GM12891 (cell line): ENCODE results near the gene SFTPD.
A peak's percentile ranks its signal among the peaks of the same experiment; 100 is the strongest.
"Not testable (repeated sequence)": the region's sequence is repeated elsewhere in the genome, so short reads cannot be mapped to it uniquely, and the experiment has no call there.

Source experiments
- DNase-seq: peaks from one replicate; pipeline ENCODE4 v3.0.0; 2011; ENCODE audit warnings: low spot score; ENCODE audit not compliant: insufficient read length
- FAIRE-seq: peaks from 2 replicates; lab custom pipeline; 2011; peaks lifted over from hg19 to GRCh38; lab: Jason Lieb, UNC
- PAX5 ChIP-seq: IDR thresholded peaks from 2 replicates; pipeline ENCODE4 v1.6.1; 2011; ENCODE audit warnings: low read length, moderate library complexity, mild to moderate bottlenecking; ENCODE audit not compliant: insufficient read depth, severe bottlenecking
- POLR2A ChIP-seq: IDR thresholded peaks from 2 replicates; pipeline ENCODE4 v1.6.1; 2011; ENCODE audit warnings: low read depth, low read length, control low read depth
- POLR2AphosphoS5 ChIP-seq: IDR thresholded peaks from 2 replicates; pipeline ENCODE4 v1.6.1; 2011; ENCODE audit warnings: low read depth, low read length, control low read depth
- POU2F2 ChIP-seq: IDR thresholded peaks from 2 replicates; pipeline ENCODE4 v1.6.1; 2011; ENCODE audit warnings: low read depth, mild to moderate bottlenecking, control low read depth, low read length, moderate library complexity
- SPI1 ChIP-seq: IDR thresholded peaks from 2 replicates; pipeline ENCODE4 v1.6.1; 2011; ENCODE audit warnings: low read depth, low read length, control low read depth
- TAF1 ChIP-seq: IDR thresholded peaks from 2 replicates; pipeline ENCODE4 v1.6.1; 2011; ENCODE audit warnings: low read depth, low read length, control low read depth

The SFTPD gene

DNA sequence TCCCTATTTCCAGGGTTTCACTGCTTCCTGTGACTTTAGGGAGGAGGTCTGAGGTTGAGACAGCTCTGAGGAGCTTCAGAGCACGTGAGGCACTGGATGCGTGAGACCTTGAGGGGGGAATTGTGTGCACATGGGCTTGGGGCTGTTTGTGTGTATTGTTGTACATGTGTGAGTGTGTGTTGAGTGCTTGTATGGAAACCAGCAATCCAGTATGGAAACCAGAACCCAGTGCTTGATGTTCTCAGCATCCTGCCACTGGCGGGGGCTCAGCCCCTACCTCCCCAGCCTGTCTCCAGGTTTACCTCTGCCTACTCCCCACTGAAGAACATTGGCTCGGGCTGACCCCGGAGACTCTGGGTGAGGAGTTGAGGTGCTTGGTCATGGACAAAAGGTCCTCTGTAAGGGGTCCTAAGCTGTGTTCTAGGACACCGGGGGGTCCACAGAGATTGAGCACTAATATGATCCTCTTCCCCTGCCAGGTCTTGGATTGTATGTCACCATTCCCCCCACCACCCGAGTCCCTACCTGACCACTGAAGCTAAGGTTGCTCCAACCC is 20.8 kb downstream of the SFTPD start:
- TF ChIP-seq PAX5 (no peak), POLR2AphosphoS5 (no peak), TAF1 (no peak), SPI1 (no peak), POU2F2 (no peak), POLR2A (no peak)
- DNase-seq: no peak
- FAIRE-seq: no peak

DNA sequence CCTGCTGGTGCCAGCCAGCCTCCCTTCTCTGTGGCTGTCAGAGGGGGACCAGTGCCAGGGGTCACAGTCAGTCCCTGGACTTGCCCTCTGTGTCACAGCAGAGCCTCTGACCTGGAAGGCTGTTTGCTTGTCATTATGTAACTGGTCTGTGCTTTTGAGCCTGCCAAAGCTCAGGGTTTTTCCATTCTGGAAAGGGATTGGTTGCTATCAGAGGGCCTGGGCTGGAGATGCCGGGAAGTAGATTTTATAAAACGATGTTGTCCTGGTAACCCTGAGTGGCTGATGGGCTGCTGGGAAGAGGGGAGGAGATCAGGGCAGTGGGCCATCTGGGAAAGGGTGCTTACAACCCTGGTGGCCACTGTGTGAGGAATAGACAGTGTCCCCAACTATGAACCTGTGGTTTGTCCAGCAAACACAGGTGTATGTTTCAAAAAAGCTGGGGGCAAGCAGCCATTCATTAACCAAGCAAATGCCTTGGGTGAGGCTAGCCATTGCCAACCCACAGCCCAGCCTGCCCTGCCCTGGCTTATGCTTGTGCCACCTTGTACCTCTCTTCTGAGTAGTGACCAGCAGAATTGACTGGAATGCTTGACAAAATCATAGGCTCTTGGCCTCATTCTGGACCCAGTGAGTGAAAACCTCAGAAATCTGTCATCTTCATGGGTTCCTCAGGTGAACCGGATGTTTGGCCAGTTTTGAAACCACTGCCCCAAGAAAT is 21.6 kb downstream of the SFTPD start:
- FAIRE-seq: no peak
- TF ChIP-seq PAX5 (no peak), TAF1 (no peak), POU2F2 (no peak), POLR2AphosphoS5 (no peak), SPI1 (no peak), POLR2A (no peak)

DNA sequence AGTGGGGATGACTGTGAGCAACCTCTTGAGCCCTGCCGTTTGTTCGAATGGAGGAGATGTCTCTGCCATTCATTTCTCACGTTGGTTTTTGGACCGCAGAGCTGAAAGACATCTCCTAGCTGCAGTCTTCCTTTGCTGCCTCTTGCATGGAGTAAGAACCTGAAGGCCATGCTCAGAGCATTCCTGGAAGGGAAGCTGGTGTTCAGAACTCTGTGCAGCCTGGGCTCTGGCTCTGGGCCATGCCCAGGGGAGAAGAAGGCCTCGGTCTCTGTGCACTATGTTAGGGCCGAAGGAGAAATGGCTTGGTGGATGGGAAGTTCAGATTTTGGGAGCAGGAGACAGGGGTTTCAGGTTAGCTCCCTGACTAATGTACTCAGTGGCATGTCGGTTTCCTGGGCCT is 22.9 kb downstream of the SFTPD start:
- DNase-seq: no peak
- TF ChIP-seq TAF1 (no peak), POLR2AphosphoS5 (no peak), POU2F2 (no peak), SPI1 (no peak), PAX5 (no peak), POLR2A (no peak)
- no peak for FAIRE-seq

More for the DNA sequence above, 21.6 kb downstream of the SFTPD start:
- DNase-seq: no peak

DNA sequence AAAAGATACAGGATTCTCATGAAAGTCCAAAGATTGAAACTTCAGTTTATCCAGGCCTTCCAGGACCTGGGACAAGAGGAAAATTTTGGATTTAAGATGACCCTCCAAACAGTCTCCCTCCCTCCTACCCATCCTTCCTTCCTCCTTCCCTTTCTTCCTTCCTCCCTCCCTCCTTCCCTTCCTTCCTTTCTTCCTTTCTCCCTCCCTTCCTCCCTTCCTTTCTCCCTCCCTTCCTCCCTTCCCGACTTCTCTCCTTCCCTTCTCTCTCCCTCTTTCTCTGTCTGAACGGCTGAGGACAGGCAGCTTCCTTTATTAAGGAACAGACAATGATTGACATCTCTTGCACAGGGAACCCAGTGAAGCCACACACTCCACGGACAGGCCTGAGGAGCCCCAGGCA is 23.3 kb downstream of the SFTPD start:
- DNase-seq (no peak), FAIRE-seq (no peak)
- TF ChIP-seq POLR2A (no peak), SPI1 (no peak), POLR2AphosphoS5 (no peak), TAF1 (no peak), POU2F2 (no peak), PAX5 (no peak)

DNA sequence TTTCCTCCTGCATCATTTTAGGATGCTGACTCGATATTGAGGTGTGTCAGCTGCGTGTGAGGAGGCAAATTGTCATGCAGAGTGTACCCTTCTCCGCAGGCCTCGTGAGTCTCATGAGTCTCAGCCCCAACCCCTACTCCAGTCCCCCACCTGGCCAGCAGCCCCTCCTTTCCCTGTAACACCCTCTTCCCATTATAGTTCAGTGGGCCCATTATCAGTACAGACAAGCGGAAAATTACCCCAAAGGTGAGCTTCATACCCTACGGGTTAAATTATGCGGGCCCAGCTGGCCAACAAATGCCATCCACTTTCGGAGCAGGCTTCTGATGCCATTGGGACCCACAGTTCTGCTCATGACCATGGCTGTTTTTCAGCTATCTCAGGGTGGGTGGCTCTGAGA is 25.2 kb downstream of the SFTPD start:
- FAIRE-seq: no peak
- TF ChIP-seq PAX5 (no peak), TAF1 (no peak), POU2F2 (no peak), POLR2AphosphoS5 (no peak), POLR2A (no peak), SPI1 (no peak)
- no peak for DNase-seq

DNA sequence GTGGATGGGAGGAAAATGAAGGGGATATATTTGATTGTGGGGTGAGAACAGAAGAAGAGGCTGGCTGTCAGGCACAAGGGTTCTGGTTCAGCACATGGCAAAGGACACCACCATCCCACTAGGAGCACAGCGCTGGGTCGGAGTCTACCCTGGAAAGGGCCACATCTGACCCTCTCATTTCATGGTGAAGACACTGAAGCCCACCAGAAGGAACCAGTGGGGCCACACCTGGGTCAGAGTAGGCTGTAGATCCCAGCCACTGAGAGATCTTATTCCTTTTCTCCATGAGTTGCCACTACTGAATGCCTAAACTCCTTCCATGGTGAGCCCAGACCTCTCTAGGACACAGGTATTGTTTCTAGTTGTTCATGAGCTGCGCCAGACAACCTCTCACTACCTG is 25.8 kb downstream of the SFTPD start:
- TF ChIP-seq POLR2A (no peak), PAX5 (no peak)
- no peak for DNase-seq
- FAIRE-seq: no peak

DNA sequence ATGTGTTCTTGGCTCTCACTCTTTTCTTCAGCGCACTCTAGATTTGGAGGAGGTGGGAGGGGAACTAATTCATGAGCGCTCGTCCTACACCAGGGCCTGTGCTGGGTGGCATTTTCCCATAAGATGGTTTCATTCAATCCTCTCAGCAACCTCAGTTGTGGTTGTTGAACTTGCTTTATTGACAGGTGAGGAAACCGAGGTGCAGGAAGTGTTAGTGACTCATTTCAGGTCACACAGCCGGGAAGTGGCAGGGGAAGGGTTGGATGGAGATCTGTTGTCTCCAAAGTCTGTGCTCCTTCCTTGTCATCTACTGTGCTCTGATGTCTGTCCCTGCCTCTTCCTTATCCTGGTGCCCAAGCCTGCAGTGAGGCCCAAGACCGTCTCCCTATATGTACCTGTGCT is 26.9 kb downstream of the SFTPD start:
- FAIRE-seq: peak; percentile 65
- not testable (repeated sequence) for DNase-seq

DNA sequence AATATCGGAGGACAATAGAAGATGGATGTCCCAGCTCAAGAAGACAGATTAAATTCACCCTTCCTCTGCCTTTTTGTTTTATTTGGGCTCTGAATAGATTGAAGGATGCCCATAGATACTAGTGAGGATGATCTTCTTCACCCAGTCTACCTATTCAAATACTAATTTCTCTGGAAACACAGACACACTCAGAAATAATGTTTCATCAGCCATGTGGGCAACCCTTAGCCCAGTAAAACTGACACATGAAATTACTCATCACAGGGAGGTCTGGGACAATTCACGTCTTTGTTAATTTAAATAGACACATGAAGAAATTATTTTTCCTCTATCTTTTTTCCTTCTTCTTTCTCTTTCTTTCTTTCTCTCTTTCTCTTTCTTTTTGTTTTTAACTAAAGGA is 33.1 kb downstream of the SFTPD start:
- not testable (repeated sequence) for FAIRE-seq, DNase-seq

DNA sequence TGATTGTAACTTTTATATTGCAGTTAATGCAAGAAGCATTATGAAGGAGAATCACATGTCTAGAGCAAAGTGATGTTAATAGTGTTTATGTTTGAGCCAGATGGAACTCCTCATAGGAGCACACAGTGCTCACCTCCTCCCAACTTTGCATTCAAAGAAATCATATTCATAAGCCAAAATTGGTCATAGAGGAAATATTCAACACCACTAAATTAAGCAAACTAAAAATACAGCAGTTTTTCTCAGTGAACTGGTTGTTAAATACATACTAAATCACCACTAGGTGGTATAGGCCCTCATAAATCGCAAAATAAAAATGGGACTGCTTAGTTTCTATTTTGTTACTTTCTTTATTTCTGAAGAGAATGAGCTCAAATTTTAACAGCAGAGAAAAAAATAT is 34.4 kb downstream of the SFTPD start:
- not testable (repeated sequence) for FAIRE-seq

DNA sequence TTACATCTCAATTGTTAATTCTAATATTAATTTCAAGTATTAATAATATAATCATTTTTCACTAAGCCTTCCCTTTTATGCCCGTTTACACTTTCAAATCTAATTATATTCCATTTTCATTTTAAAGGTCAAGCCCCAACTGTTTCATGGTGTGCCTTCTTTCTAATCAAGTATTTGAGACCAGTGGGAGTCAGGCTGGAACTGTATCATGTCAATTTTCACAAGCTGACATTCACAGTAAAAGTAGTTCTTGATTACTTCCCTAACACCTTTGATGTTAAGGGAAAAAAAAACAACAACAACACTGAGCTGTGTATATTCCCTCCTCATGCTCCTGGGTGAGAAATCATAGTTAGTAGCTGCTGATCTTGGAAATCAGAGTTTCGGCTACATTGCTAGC is 38.1 kb downstream of the SFTPD start:
- no peak for DNase-seq
- no peak for FAIRE-seq
- TF ChIP-seq TAF1: no peak
- no peak for TF ChIP-seq PAX5
- no peak for TF ChIP-seq SPI1
- TF ChIP-seq POLR2A: no peak

More for the DNA sequence above, 34.4 kb downstream of the SFTPD start:
- DNase-seq: not testable (repeated sequence)

DNA sequence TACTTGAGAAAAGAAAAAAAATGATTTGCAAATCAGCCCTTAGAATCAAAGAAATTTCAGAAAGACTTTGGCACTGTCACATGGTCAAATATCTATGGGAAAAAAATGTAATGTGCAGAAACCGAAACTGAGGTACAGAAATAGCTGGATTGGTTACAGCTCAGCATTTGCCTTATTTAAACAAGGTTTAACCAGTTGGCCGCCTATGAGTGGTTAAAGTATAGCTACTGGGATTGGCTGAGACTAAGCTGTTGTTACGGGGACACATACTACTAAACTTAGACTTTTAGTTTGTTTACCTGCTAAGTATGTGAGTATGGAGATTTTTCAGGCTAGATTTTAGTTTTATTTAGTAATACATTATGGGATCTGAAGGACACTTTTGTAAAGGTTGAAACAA is 38.6 kb downstream of the SFTPD start:
- no peak for TF ChIP-seq POLR2AphosphoS5
- no peak for TF ChIP-seq SPI1
- no peak for TF ChIP-seq POU2F2
- no peak for FAIRE-seq
- no peak for DNase-seq
